Trophoblast cell (in vitro differentiated cells and primary cell): ENCODE results near the gene HPDL. TPM values are rescaled to one million over a fixed set of nuclear protein-coding genes. Genes with fewer than 3 reads are reported as not detected.
"Not testable (repeated sequence)": the region's sequence is repeated elsewhere in the genome, so short reads cannot be mapped to it uniquely, and the experiment has no call there.

ENCODE experiments used
- DNase-seq, 2 donors: peaks; one replicate each; pipeline ENCODE4 v3.0.0-alpha.2; 2016
- H2AFZ ChIP-seq: 2 replicates; pipeline ENCODE4 v1.6.1; 2013; ENCODE audit warnings: low read length, moderate library complexity, mild to moderate bottlenecking; ENCODE audit not compliant: insufficient read depth, poor library complexity
- H2AK5ac ChIP-seq: 2 replicates; pipeline ENCODE4 v1.6.1; 2013; ENCODE audit warnings: mild to moderate bottlenecking, low read length
- H2BK120ac ChIP-seq: 2 replicates; pipeline ENCODE4 v1.6.1; 2013; ENCODE audit warnings: low read length, mild to moderate bottlenecking, moderate library complexity; ENCODE audit not compliant: insufficient read depth, poor library complexity
- H2BK12ac ChIP-seq: 2 replicates; pipeline ENCODE4 v1.6.1; 2013; ENCODE audit warnings: mild to moderate bottlenecking, low read length, moderate library complexity
- H2BK5ac ChIP-seq: 2 replicates; pipeline ENCODE4 v1.6.1; 2013; ENCODE audit warnings: low read length, low read depth, moderate library complexity, mild to moderate bottlenecking; ENCODE audit not compliant: poor library complexity
- H3K14ac ChIP-seq: 2 replicates; pipeline ENCODE4 v1.6.1; 2013; ENCODE audit warnings: mild to moderate bottlenecking, low read length
- H3K18ac ChIP-seq: 2 replicates; pipeline ENCODE4 v1.6.1; 2013; ENCODE audit warnings: mild to moderate bottlenecking, low read length
- H3K23ac ChIP-seq: 2 replicates; pipeline ENCODE4 v1.6.1; 2013; ENCODE audit warnings: low read length
- H3K27ac ChIP-seq: 2 replicates; pipeline ENCODE4 v1.5.1; 2013; ENCODE audit warnings: low read depth, mild to moderate bottlenecking, inconsistent platforms, low read length, moderate library complexity
- H3K27me3 ChIP-seq: 2 replicates; pipeline ENCODE4 v1.6.1; 2013; ENCODE audit warnings: inconsistent platforms, mild to moderate bottlenecking, low read length, moderate library complexity; ENCODE audit not compliant: insufficient read depth
- H3K36me3 ChIP-seq, 2 experiments: 1 replicate in 1 of 2; 2 replicates in 1 of 2; pipeline ENCODE4 v1.6.1; 2013; ENCODE audit warnings: low read length in 2 of 2, mild to moderate bottlenecking in 2 of 2, moderate library complexity in 1 of 2; ENCODE audit not compliant: insufficient read depth in 2 of 2, control insufficient read depth in 1 of 2
- H3K4ac ChIP-seq: 2 replicates; pipeline ENCODE4 v1.6.1; 2013; ENCODE audit warnings: low read depth, mild to moderate bottlenecking, low read length, moderate library complexity
- H3K4me1 ChIP-seq, 2 experiments: 1 replicate in 1 of 2; 2 replicates in 1 of 2; pipeline ENCODE4 v1.6.1; 2013; ENCODE audit warnings: low read length in 2 of 2, mild to moderate bottlenecking in 2 of 2, moderate library complexity in 1 of 2; ENCODE audit not compliant: insufficient read depth in 2 of 2, control insufficient read depth in 1 of 2
- H3K4me2 ChIP-seq: 2 replicates; pipeline ENCODE4 v1.6.1; 2013; ENCODE audit warnings: inconsistent platforms, mild to moderate bottlenecking, low read length, moderate library complexity
- H3K4me3 ChIP-seq: 2 replicates; pipeline ENCODE4 v1.5.1; 2013; ENCODE audit warnings: mild to moderate bottlenecking, low read depth, low read length, inconsistent platforms
- H3K79me1 ChIP-seq: one replicate; pipeline ENCODE4 v1.6.1; 2013; ENCODE audit warnings: low read length
- H3K79me2 ChIP-seq: 2 replicates; pipeline ENCODE4 v1.6.1; 2013; ENCODE audit warnings: low read length, mild to moderate bottlenecking; ENCODE audit not compliant: control insufficient read depth, insufficient read depth, poor library complexity
- H3K9ac ChIP-seq: 2 replicates; pipeline ENCODE4 v1.6.1; 2013; ENCODE audit warnings: mild to moderate bottlenecking, low read length
- H3K9me3 ChIP-seq: 2 replicates; pipeline ENCODE4 v1.6.1; 2013; ENCODE audit warnings: low read depth, mild to moderate bottlenecking, control low read depth, inconsistent platforms, low read length; ENCODE audit not compliant: insufficient read depth
- H4K12ac ChIP-seq: 2 replicates; pipeline ENCODE4 v1.6.1; 2013; ENCODE audit warnings: low read depth, mild to moderate bottlenecking, low read length, moderate library complexity
- H4K8ac ChIP-seq: 2 replicates; pipeline ENCODE4 v1.6.1; 2013; ENCODE audit warnings: low read depth, mild to moderate bottlenecking, low read length, moderate library complexity
- H4K91ac ChIP-seq: one replicate; pipeline ENCODE4 v1.6.1; 2013; ENCODE audit warnings: low read depth, mild to moderate bottlenecking, low read length, moderate library complexity
- WGBS: extraction: QIAGEN DNeasy Blood & Tissue Kit; methylation state at CpG from one replicate; pipeline ENCODE4 v1.1.7; 2013; ENCODE audit warnings: missing lambda C conversion rate; ENCODE audit not compliant: insufficient read length, insufficient coverage; ENCODE audit errors: extremely low coverage; 5-methylcytosine and 5-hydroxymethylcytosine counted together
- polyA plus RNA-seq: library from polyadenylated mRNA; stranded (reverse); fragments of 200-250 nt; gene quantifications from 2 replicates; pipeline ENCODE4 v1.2.3, GENCODE V29; 2013

The HPDL gene
- polyA plus RNA-seq, result 0.36 and 0.42 TPM in 2 replicates

DNA sequence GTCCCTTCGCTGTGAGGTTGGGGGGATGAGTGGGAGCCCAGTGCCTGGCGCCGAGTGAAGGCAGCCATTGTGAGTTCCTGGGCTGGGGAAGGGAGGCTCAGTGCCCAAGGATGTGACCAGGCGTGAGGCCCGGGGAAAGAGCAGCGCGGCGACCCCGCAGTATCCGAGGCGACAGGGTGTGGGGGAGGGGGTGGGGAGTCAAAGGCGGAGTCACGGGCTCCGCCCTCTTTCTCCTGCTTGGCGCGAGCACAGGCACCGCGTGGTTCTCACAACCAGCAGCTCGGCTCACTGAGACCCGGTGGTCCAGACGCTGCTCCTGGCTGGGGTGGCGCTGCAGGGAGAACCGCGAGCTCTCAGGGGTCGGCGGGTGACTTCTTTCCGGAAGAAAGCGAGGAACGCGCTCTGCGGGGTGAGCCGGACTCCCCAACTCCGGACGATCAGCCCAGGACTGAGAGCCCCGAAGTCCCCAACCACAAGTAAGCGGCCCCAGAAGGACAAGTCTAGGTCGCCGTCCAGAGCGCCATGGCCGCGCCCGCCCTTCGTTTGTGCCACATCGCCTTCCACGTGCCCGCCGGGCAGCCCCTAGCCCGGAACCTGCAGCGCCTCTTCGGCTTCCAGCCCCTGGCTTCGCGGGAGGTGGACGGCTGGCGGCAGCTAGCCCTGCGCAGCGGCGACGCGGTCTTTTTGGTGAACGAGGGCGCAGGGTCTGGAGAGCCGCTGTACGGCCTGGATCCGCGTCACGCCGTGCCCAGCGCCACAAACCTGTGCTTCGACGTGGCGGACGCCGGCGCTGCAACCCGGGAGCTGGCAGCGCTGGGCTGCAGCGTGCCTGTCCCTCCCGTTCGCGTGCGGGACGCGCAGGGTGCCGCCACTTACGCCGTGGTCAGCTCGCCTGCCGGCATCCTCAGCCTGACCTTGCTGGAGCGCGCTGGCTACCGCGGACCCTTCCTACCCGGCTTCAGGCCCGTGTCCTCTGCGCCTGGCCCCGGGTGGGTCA lies at the start of gene HPDL:
TSS of gene HPDL (plus strand) at position 269 of the 997 bp plus-strand sequence. CDS start at position 523, 254 bp downstream.
- WGBS, result no CpG with 5 or more reads among the region's 96 CpGs
- peak within 1 kb of the TSS; percentile 2 for H2AFZ ChIP-seq
- no peaks in the 10 kb centered on the region for H3K79me2 ChIP-seq

DNA sequence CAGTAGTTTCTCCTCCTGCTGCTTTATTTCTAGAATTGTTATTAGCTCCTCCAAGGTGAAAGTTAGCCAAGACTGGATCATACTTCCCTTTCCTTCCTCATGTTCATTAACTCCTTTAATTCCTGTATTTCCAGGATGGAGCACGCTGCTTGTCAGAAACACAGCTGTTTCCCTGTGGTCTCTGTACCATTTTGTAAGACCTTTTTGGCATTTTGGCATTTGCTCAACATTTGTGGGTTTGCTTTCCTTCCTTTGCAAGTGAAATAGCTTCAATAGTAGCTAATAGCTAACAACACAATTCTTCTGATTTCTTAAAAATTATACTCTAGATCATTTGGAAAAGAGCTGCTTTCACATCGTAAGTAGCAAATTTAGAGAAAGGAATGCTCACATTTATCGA lies 44.3 kb upstream of the HPDL start:
- Histone ChIP-seq H3K36me3 (no peaks in the 10 kb centered on the region), H3K9ac (no peak overlapping the region), H2AK5ac (no peak overlapping the region), H4K12ac (no peak overlapping the region), H3K14ac (no peak overlapping the region), H4K91ac (no peak overlapping the region), H3K4me2 (no peak overlapping the region), H3K4ac (no peak overlapping the region), H4K8ac (no peak overlapping the region), H3K4me1 (no peaks in the 10 kb centered on the region), H3K23ac (no peak overlapping the region), H3K79me1 (no peaks in the 10 kb centered on the region), H3K18ac (no peak overlapping the region), H3K27me3 (no peaks in the 10 kb centered on the region), H2AFZ (no peak overlapping the region), H2BK120ac (no peak overlapping the region), H2BK5ac (no peak overlapping the region), H3K79me2 (no peaks in the 10 kb centered on the region), H3K4me3 (no peak overlapping the region), H2BK12ac (no peak overlapping the region), H3K9me3 (peaks cover 4% of the 10 kb centered on the region), H3K27ac (no peak overlapping the region)
- DNase-seq, result no peak
- WGBS, result no CpG with 5 or more reads among the region's 3 CpGs

More for the DNA sequence above, at the start of gene HPDL:
- Histone ChIP-seq H3K4me1 (peaks cover 24 to 32% of the 10 kb centered on the region in 2 experiments), H4K12ac (no peak within 1 kb of the TSS), H3K79me1 (peaks cover 8% of the 10 kb centered on the region), H2AK5ac (peak within 1 kb of the TSS; percentile 7), H4K8ac (no peak within 1 kb of the TSS), H2BK12ac (no peak within 1 kb of the TSS), H3K23ac (no peak within 1 kb of the TSS), H3K18ac (peak within 1 kb of the TSS; percentile 12), H3K14ac (peak within 1 kb of the TSS; percentile 2), H4K91ac (no peak within 1 kb of the TSS), H3K36me3 (peaks cover 7 to 10% of the 10 kb centered on the region in 2 experiments), H3K27me3 (no peaks in the 10 kb centered on the region), H2BK5ac (no peak within 1 kb of the TSS), H2BK120ac (no peak within 1 kb of the TSS), H3K27ac (no peak within 1 kb of the TSS), H3K4me3 (peak within 1 kb of the TSS; percentile 57), H3K9ac (no peak within 1 kb of the TSS), H3K4me2 (peak within 1 kb of the TSS; percentile 77), H3K4ac (no peak within 1 kb of the TSS), H3K9me3 (peaks cover 4% of the 10 kb centered on the region)
- DNase-seq, result peak in 1 of 2 donors; percentile 31

DNA sequence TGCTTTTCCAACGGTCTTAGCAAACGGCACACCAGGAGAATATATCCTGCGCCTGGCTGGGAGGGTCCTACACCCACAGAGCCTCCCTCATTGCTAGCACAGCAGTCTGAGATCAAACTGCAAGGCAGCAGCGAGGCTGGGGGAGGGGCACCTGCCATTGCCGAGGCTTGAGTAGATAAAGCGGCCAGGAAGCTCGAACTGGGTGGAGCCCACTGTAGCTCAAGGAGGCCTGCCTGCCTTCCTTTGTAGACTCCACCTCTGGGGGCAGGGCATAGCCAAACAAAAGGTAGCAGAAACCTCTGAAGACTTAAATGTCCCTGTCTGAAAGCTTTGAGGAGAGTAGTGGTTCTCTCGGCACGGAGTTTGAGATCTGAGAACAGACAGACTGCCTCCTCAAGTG lies 41.8 kb upstream of the HPDL start:
- H3K27ac ChIP-seq, H2BK120ac ChIP-seq, H4K12ac ChIP-seq, H3K36me3 ChIP-seq, H2BK12ac ChIP-seq, H3K4ac ChIP-seq, H3K79me2 ChIP-seq, H2AK5ac ChIP-seq, H3K4me1 ChIP-seq, H3K79me1 ChIP-seq, H3K9ac ChIP-seq, H4K91ac ChIP-seq, H3K18ac ChIP-seq, H2BK5ac ChIP-seq, H4K8ac ChIP-seq, H3K4me2 ChIP-seq, H3K27me3 ChIP-seq, DNase-seq, H3K4me3 ChIP-seq, H3K14ac ChIP-seq, H2AFZ ChIP-seq, H3K9me3 ChIP-seq, H3K23ac ChIP-seq: not testable (repeated sequence)
- no CpG with 5 or more reads among the region's 9 CpGs for WGBS

DNA sequence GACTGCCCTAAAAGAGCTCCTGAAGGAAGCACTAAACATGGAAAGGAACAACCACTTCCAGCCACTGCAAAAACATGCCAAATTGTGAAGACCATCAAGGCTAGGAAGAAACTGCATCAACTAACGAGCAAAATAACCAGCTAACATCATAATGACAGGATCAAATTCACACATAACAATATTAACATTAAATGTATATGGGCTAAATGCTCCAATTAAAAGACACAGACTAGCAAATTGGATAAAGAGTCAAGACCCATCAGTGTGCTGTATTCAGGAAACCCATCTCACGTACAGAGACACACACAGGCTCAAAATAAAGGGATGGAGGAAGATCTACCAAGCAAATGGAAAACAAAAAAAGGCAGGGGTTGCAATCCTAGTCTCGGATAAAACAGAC lies 40.2 kb upstream of the HPDL start:
- not testable (repeated sequence) for H3K79me1 ChIP-seq, H3K9ac ChIP-seq, H3K4ac ChIP-seq, H3K36me3 ChIP-seq, H3K79me2 ChIP-seq, H3K4me2 ChIP-seq, H3K18ac ChIP-seq, H2AK5ac ChIP-seq, H3K4me1 ChIP-seq, H3K4me3 ChIP-seq, H2AFZ ChIP-seq, H4K8ac ChIP-seq, H2BK5ac ChIP-seq, H3K23ac ChIP-seq, H2BK120ac ChIP-seq, H3K9me3 ChIP-seq, H2BK12ac ChIP-seq, DNase-seq, H3K27me3 ChIP-seq, H4K91ac ChIP-seq, H3K27ac ChIP-seq, H3K14ac ChIP-seq, H4K12ac ChIP-seq
- WGBS, result no CpG with 5 or more reads among the region's 3 CpGs
